HG03378 (cell line): ENCODE results near the gene L1CAM.
A peak's percentile ranks its signal among the peaks of the same experiment; 100 is the strongest.

Experiments
- ATAC-seq: cut with Tn5 transposase; IDR thresholded peaks from one replicate; pipeline ENCODE4 v1.9.1; 2021; ENCODE audit warnings: mild to moderate bottlenecking, moderate library complexity; ENCODE audit not compliant: unreplicated experiment

Gene L1CAM, protein sequence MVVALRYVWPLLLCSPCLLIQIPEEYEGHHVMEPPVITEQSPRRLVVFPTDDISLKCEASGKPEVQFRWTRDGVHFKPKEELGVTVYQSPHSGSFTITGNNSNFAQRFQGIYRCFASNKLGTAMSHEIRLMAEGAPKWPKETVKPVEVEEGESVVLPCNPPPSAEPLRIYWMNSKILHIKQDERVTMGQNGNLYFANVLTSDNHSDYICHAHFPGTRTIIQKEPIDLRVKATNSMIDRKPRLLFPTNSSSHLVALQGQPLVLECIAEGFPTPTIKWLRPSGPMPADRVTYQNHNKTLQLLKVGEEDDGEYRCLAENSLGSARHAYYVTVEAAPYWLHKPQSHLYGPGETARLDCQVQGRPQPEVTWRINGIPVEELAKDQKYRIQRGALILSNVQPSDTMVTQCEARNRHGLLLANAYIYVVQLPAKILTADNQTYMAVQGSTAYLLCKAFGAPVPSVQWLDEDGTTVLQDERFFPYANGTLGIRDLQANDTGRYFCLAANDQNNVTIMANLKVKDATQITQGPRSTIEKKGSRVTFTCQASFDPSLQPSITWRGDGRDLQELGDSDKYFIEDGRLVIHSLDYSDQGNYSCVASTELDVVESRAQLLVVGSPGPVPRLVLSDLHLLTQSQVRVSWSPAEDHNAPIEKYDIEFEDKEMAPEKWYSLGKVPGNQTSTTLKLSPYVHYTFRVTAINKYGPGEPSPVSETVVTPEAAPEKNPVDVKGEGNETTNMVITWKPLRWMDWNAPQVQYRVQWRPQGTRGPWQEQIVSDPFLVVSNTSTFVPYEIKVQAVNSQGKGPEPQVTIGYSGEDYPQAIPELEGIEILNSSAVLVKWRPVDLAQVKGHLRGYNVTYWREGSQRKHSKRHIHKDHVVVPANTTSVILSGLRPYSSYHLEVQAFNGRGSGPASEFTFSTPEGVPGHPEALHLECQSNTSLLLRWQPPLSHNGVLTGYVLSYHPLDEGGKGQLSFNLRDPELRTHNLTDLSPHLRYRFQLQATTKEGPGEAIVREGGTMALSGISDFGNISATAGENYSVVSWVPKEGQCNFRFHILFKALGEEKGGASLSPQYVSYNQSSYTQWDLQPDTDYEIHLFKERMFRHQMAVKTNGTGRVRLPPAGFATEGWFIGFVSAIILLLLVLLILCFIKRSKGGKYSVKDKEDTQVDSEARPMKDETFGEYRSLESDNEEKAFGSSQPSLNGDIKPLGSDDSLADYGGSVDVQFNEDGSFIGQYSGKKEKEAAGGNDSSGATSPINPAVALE

DNA sequence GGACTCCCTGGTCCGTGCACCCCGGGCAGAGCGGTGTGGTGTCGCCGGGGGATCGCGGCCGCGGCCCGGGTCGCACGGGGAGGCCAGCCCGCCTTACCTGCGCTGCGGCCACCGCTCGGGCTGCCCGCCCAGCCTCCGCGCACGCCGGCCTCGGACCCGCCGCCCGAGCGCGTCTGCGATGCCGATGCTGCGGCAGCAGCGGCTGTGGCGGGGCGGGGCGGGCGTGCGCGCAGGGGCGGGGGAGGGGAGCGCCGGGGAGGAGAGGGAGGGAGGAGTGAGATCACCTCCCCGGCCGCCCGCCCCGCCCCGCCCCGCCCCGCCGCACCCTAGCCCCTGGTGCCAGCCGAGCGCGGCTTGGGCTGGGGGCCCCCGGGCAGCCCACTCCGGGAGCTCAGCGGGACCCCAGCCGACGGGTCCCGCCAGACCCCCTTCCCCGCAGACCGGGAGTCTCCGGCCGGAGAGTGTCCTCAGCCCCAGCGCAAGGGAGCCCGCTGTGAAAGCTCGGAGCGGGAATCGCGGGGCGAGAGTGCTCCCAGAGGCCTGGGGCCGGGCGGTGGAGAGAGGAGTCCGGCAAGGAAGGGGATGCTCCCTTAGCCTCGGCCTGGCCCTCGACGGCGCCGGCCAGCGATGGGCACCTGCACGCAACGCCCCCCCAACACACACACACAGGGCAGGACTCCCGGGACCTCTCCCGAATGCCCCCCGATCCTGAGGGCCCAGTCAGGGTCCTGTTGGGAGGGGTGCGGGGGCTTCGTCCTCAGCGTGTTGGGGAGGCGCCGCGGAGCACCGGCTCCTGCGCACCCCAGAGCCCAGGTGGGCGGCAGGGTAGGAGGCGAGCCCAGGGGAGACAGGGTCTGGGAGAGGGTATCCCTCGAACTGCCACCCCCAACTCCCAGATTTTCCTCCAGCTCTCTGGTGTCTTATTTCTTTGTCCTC is at the start of gene L1CAM:
Gene L1CAM, minus strand, starts transcription at position 206 of the 936 bp plus-strand sequence. CDS start 10,337 bp downstream, outside the sequence.
- ATAC-seq: no peak

DNA sequence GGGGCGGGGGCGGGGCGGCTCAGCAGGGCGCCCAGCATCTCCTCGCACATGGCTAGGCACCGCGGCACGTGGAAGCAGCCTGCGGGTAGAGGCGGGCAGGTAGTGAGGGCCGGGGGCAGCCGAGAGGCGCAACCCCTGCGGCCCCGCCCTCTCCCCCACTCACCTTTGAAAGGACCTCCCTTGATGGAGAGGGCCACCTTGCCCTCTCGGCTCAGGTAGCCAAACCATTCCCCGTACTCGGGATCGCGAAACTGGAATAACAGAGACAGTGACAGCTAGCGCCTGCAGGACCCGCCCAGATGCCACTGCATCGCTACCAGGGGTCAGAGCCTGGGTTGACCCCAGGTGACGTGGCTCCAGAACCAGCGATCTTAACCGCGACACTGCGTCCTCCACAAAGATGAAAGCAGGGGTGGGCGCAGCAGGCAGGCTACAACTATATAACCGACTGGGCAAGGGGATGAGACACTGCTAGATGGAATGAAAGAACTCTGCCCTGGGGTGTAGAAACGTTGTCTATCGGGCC is 49.4 kb upstream of the L1CAM start:
- ATAC-seq: no peak

DNA sequence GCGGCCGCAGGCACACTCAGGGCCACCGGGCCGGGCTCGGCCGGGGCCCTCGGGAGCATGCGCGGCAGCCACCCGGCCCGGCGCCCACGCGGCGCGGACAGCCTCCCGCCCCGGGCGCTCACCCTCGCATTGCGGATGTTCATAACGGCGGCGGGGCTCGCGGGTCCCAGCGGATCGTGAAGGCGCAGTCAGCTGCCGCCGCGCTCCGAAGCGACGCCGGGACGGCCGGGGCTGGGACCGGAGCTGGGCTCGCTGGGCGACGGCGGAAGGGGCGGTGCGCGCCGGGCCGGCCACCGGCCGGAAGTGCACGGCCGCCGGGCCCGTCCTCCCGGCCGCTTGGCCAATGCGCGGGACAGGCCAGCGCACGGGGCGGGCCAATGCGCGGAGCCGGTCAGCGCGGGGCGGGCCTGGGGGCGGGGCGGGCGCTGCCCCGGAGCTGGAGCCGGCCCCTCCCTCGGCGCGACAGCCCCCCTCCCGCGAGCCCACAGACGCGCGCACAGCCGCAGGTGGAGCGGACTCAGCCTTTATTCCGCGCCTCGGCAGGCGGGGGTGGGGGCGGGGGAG is 48.9 kb upstream of the L1CAM start, which contains the start of gene NAA10:
Gene NAA10, minus strand, starts transcription at position 276 of the 564 bp plus-strand sequence. Its CDS starts 133 bp downstream, at position 143.
- no peak for ATAC-seq

DNA sequence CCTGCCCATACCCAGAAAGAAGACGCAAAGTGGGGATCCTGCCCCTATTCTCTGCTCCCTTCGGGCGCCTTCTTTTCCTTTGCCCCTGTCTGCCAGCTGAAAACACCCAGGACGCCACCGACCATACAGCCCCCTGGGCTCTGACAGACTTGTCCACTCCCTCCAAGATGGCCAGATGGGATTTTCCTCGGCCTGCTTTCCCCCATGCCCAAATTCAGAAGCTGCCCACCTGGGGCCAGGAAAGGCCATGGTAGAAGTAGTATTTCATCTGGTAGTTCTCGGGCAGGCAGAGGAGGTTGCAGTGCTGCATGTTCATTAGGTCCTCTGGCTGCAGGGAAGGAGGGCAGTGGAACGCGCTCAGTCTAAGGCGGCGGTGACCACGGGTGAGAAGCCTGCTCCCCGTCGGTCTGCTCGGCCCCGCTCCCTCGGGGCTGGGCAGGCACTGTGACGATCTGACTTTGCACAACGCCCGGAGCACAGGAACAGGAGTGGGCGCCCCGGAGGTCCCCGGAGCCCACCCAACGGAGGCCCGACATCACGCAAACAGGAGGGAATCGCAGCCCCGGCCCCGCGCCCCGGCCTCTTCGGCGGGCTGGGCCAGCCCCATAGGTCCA is 48.3 kb upstream of the L1CAM start:
- no peak for ATAC-seq

DNA sequence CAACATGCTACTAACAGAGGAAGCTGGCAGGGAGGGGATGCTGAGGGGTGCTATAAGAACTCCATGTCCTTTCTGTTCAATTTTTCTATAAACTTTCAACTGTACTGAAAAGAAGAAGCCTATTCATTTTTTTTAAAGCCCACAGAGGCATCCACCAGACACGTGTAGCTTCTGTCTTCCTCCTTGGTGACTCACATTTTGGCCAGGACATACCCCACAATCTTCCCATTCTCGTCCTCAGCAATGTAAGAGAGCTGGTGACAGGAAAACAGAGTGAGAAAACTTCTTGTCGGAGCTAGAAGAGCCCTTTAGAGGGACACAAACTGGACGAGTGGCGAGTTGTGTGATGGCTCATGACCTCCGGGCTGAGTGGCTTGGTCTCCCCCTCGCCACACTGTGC is 47.8 kb upstream of the L1CAM start:
- no peak for ATAC-seq

DNA sequence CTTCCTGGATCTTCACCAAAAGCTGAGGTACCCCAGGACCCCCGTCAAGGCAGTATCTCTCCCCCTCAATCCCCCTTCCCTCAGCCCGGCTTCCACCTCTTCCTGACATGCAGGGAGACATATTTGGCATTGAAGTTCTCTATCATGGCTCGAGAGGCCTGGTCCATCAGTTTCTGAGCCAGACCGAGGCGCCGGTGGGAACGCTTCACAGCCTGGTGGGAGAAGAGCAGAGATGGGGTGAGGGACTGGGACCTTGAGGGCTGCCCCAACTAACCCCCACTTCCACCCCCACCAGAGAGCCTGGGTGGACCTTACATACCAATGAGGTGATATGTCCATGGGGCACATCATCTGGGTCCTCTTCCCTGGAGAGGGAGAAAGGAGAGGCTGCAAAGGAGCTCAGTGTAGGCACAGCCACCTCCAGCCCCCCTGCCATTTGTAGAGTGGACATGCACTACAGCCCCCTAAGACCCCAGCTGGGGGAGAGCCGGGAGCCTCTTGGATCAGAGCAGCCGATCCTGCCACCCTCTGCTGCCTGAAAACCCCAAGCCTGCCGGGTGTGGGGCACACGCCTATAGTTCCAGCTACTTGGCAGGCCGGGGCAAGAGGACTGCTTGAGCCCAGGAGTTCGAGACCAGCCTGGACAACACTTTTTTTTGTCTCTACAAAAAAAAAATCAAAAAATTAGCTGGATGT is 46.4 kb upstream of the L1CAM start:
- ATAC-seq: no peak

DNA sequence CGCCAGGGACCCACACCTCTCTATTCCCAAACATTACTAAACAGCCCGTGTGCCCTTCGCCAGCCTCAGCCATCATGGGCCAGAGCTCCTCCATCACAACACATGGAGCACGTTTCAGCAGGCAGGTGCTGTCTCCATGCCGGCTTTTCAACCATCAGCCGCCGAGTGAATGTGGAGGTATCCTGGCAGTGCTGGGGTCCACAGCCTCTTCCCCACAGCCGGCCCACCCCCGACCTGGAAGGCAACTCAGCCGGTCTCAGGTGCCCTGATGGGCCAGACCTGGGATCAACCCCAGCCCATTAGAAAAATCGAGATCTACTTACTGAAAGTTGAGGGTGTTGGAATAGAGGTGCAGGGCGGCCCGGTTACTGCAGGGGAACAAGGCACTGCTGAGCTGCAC is 45.8 kb upstream of the L1CAM start:
- ATAC-seq: no peak

DNA sequence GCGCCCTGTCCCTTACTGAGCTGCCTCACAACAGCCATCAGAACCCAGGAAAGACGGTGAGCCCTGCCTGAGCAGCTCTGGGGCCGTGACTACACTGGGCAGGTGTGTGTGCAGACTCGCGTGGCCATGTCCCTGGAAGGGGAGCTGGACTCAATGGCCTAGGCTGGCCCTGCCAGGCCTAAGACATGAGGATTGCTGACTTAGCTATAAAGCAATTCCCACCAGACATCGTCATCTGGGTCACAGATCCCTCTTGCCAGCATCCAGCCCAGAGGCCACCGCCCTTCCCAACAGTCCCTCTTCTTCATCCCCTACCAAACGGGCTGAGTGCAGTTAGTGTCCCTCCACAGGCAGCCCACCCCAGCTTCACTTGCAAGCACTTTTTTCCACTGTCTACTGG is 45.2 kb upstream of the L1CAM start:
- no peak for ATAC-seq

DNA sequence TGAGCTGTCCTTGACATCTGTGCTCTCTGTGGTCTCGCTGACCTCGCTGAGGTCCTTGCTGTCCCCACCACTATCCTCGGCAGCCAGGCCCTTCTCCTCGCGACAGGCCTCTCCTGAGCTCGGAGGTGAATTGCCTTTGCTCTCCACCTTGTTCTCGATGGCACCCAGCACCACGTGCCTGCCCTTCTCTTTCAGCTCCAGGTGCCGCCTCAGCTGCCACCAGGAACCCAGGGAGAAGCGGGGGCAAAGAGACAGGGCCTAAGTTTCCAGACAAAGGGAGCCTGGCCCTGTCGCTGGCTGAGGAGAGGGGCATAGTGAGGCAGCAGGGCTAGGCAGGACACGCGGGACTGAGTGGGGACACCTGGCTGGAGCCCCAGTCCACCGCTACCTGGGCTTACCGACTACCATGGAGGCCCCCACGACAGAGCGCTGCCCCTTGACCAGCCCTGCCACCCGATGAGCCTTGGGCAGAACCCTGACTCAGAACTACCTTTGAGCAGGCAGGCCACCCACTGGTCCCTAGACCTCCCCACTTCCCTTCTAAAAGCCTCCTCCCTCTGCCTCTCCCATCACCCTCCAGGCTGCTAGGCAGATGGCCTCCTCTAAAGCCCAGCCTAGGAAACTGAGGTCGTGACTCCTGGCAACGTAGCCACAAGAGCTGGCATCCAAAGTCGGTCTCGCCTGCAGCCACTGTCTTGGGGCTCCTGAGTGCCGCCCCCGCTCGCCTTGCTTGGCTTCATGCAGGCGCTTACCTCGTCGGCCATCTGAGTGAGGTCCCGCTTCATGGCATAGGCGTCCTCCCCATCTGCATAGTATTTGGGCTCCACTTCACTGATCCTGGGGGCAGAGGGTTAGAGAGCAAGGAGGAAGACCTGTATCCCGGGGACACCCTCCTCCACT is 44.3 kb upstream of the L1CAM start:
- no peak for ATAC-seq

DNA sequence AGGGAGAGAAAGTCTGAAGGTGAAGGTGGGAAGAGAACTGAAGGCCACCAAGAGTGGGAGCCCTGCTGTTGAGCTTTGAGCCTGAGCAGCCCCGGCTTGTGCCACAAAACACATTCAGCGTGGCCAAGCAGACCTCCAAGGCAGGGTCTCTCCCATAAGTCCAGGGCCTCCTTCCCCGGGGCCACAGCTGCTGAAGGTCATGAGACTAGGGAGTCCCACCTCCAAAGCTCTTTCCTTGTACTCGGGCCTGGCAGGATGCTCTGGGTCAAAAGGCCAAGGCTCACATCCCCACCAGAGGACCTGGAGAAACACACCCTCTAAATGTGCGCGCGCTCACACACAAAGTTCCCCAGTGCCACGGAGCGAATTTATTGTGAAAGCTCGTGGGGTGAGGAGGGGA is 43.6 kb upstream of the L1CAM start:
- no peak for ATAC-seq

DNA sequence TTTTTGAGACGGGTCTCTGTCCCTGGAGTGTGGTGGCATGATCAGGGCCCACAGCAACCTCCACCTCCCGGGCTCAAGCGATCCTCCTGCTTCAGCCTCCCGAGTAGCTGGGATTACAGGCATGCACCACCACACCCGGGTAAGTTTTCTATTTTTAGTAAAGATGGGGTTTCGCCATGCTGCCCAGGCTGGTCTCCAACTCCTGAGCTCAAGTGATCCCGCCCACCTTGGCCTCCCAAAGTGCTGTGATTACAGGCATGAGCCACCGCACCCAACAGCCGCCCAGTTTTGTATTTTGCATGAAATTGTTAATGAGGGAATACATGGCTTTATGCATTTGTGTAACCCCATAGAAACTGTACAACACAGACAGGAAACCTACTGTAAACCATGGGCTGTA is 42.9 kb upstream of the L1CAM start:
- ATAC-seq: no peak

DNA sequence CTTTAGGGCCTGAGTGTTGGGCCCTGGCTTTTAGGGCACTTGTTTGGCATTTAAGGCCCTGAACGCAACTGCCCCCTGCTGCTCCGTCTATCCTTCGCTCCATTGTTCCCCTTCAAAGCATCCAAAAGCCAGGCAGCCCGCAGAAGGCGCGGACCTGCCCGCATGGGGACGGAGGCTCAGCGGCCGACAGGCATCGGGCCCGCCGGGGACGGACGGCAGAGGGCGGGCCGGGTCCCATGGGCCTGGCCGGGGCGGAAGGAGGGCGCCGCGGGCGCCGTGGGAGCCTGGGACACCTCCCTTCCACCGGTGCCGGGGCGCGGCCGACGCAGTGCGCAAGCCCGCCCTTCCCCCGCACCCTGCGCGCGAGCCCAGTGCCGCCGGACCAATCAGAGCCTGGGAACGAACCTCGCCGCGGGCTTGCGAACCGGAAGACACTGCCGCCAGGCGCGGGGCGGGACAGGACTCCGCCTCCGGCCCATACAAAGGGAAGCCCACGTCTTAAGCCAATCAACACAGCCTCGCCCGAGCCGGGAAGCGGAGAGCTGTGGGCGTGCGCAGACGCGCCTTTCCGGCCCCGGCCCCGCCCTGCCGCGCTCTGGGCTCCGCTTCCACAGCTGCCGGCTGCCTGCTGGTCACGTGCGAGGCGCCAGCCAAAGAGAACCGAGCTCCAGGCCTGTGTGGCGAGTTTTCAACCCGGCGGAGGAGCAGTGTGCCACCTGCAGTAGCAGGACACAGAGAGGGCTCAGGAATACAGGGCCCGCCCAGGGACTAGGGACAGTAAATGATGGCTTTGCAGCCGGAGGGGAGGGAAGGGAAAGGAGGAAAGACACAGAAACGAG is 42.2 kb upstream of the L1CAM start:
- peak; percentile 79 for ATAC-seq

DNA sequence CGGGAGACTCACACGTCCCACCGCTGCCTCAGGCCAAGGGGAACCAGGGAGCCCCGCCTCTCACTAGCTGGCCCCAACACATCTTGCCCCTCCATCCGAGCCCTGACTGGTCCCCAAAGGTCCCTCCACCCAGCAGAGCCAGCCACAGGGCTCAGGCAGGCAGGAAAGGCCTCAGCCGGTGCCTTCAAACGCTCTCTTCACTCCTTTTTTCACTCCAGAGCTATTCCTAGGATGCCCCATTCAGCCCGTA is 41.6 kb upstream of the L1CAM start:
- ATAC-seq: no peak

DNA sequence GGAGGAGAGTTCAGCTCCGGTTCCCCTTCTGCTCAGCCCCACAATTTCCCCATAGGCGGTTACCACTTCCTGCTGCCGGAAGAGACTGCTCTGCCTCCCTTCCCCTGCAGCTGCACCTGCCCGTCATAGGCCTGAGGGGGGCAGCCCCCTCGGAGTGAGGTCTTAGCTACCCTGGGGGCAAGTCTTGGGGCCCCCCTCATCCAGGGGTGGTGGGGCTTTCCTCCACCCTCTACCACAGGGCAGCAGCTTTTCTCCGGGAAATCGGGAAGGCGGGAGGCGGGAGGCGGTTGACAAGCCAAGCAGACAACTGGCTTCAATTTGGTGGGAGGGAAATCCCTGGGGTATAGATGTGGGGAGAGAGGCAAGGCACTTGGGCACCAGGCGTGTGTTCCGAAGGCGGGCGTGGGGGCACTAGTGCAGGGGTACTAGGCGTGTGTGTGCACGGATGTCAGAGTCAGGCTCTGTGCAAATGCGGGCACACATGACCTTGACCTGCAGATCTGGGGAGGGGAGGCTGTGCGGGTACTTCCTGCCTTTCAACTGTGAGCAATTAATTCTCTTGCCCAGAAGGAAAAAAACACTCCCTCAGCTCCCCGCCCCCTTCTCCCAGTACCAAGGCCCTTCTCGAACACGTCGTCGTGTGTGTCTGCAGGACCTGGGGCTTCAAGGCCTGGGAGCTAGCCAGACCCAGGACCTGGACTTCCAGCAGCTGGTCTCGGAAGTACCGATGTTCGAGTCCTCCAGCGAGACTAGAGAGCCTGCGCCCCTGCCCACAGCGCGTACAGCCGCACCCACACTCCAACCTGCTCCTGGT is 41.1 kb upstream of the L1CAM start:
- ATAC-seq: peak; percentile 42

DNA sequence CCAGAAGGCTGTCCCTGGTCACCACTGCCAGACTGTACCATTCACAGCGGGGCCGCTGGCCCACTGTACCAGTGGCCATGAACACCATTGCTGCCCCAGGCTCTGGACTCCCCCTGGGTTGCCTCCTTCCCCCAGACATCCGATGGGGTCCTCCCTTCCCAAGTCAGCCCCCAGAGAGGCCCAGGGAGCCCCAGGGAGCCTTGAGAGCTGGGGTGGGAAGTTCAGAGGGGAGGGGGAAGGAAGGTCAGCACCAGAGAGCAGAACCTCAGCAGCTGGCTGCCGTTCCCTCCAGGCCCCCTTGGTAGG is 40.5 kb upstream of the L1CAM start:
- ATAC-seq: peak; percentile 0
